OCI-LY7 (cell line): Measurements from ENCODE around the gene COPS6. TPM values are rescaled to one million over a fixed set of nuclear protein-coding genes. Genes with fewer than 3 reads are reported as not detected.

Source experiments
- BruUV-seq: library from RNA; stranded (reverse); fragments of 400-500 nt; replicated peaks from 2 replicates; lab custom pipeline; 2021; lab: Mats Ljungman, UMichigan
- CTCF ChIA-PET: fragments of 300-600 bp; sonication (Branson Sonifier 250); formaldehyde crosslinking; loops from one replicate; lab custom pipeline; 2022; ENCODE audit warnings: antibody characterized with exemption; ENCODE audit not compliant: unreplicated experiment; lab: Charles Lee
- POLR2A ChIA-PET: fragments of 300-600 bp; sonication (Branson Sonifier 250); formaldehyde crosslinking; loops from one replicate; lab custom pipeline; 2022; ENCODE audit warnings: antibody characterized with exemption; lab: Charles Lee
- DNase-seq: peaks from one replicate; pipeline ENCODE4 v3.0.0-alpha.2; 2015; ENCODE audit warnings: low spot score
- H2AFZ ChIP-seq: fragments of 200-600 bp; sonication (generic), shearing (Covaris generic); 2 replicates; pipeline ENCODE4 v1.6.1; 2014; ENCODE audit warnings: mild to moderate bottlenecking, antibody characterized with exemption, low read length, moderate library complexity
- H3K27ac ChIP-seq: fragments of 200-600 bp; sonication (generic); 2 replicates; pipeline ENCODE4 v1.5.1; 2014; ENCODE audit warnings: mixed run types, low read depth, mild to moderate bottlenecking, moderate library complexity, low read length, inconsistent platforms; ENCODE audit not compliant: poor library complexity, severe bottlenecking
- H3K36me3 ChIP-seq: fragments of 200-600 bp; sonication (generic); 2 replicates; pipeline ENCODE4 v1.6.1; 2014; ENCODE audit warnings: mild to moderate bottlenecking, antibody characterized with exemption, low read length, moderate library complexity, mixed read lengths; ENCODE audit not compliant: insufficient read depth
- H3K4me1 ChIP-seq: fragments of 200-600 bp; sonication (generic); 2 replicates; pipeline ENCODE4 v1.5.1; 2014; ENCODE audit warnings: mild to moderate bottlenecking, low read length; ENCODE audit not compliant: insufficient read depth, poor library complexity, severe bottlenecking
- H3K4me2 ChIP-seq: fragments of 200-600 bp; sonication (generic); 2 replicates; pipeline ENCODE4 v1.6.1; 2014; ENCODE audit warnings: mild to moderate bottlenecking, low read length
- H3K4me3 ChIP-seq: fragments of 200-600 bp; sonication (generic); 2 replicates; pipeline ENCODE4 v1.5.1; 2014; ENCODE audit warnings: mild to moderate bottlenecking, low read depth, low read length; ENCODE audit not compliant: poor library complexity, severe bottlenecking
- H3K79me2 ChIP-seq: fragments of 200-600 bp; sonication (generic); 2 replicates; pipeline ENCODE4 v1.6.1; 2016; ENCODE audit warnings: low read depth, mild to moderate bottlenecking, low read length, moderate library complexity, mixed read lengths; ENCODE audit not compliant: insufficient read depth
- H3K9me2 ChIP-seq: fragments of 200-600 bp; sonication (generic); 2 replicates; pipeline ENCODE4 v1.6.1; 2016; ENCODE audit warnings: mild to moderate bottlenecking, low read length, mixed read lengths; ENCODE audit not compliant: insufficient read depth
- H3K9me3 ChIP-seq: fragments of 200-600 bp; sonication (generic); 2 replicates; pipeline ENCODE4 v1.6.1; 2014; ENCODE audit warnings: mild to moderate bottlenecking, mixed run types, low read length, mixed read lengths
- H4K20me1 ChIP-seq: fragments of 200-600 bp; sonication (generic); 2 replicates; pipeline ENCODE4 v1.6.1; 2014; ENCODE audit warnings: mild to moderate bottlenecking, antibody characterized with exemption, low read length, moderate library complexity, mixed read lengths; ENCODE audit not compliant: insufficient read depth
- EZH2phosphoT487 ChIP-seq: fragments of 200-600 bp; sonication (generic); IDR thresholded peaks from 2 replicates; pipeline ENCODE4 v1.6.1; 2018; ENCODE audit warnings: low read depth, borderline replicate concordance, mild to moderate bottlenecking, mixed run types, antibody characterized with exemption, low read length, moderate library complexity, mixed read lengths
- intact Hi-C: fragments of 100-400 bp; cut with micrococcal nuclease; formaldehyde crosslinking; loops from one replicate; pipeline ENCODE4 v1.10.0; 2022; ENCODE audit not compliant: unreplicated experiment
- total RNA-seq, 2 experiments: library from RNA; depleted of rRNA in 1 of 2; stranded (reverse); fragments of >200 nt in 1 of 2; shearing (Covaris generic) in 1 of 2; gene quantifications; 2 replicates each; pipeline ENCODE4 v1.2.3, GENCODE V29; 2014 to 2022
- TF ChIP-seq, protein P1 (sequence below): fragments of 200-600 bp; sonication (generic); conservative IDR thresholded peaks from 2 replicates; pipeline ENCODE4 v1.5.1; 2014; ENCODE audit warnings: mild to moderate bottlenecking, antibody characterized with exemption, low read length, moderate library complexity, mixed read lengths

The COPS6 gene
- total RNA-seq, 2 experiments from 2014 or later: 57.6 to 96.0 TPM

DNA sequence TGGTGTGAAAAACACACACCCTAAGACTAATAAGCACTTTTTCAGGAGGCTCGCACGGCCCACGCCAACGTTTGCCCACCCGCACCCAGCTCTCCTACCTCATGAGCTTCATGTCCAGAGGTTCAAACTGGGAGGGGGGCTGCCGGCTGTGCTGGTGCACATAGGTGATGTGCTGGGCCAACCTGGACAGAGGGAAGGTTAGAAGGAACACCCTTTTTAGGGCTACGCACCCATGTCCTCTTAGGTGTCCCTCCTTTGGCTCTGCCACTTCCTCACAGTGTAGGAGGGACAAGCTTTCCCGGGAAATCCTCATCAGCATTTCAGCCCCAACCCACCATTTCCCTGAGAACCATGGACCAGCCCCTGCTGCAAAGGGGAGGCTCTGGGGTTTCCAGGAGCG lies 6.5 kb downstream of the COPS6 start:
- peaks cover 36% of the 10 kb centered on the region for H4K20me1 ChIP-seq
- peaks cover 17% of the 10 kb centered on the region for H3K4me1 ChIP-seq
- no peak for DNase-seq
- POLR2A ChIA-PET: interaction anchor here (0.5 to 0.6 kb wide), 3 partner anchors 12 to 298 kb away, joined by 3 to 5 read pairs (median 4); no protein-coding TSS in a partner anchor
- H3K79me2 ChIP-seq: peaks cover 38% of the 10 kb centered on the region
- BruUV-seq: no TSS peak
- CTCF ChIA-PET: no interaction called here
- no peak overlapping the region for H2AFZ ChIP-seq
- H3K36me3 ChIP-seq: peaks cover 100% of the 10 kb centered on the region
- no peaks in the 10 kb centered on the region for H3K9me3 ChIP-seq
- intact Hi-C loops: no loop called here
- no peak overlapping the region for H3K4me2 ChIP-seq
- H3K9me2 ChIP-seq: no peaks in the 10 kb centered on the region
- H3K4me3 ChIP-seq: no peak overlapping the region
- no peak overlapping the region for H3K27ac ChIP-seq
- no peak for TF ChIP-seq EZH2phosphoT487
- TF ChIP-seq, protein P1, sequence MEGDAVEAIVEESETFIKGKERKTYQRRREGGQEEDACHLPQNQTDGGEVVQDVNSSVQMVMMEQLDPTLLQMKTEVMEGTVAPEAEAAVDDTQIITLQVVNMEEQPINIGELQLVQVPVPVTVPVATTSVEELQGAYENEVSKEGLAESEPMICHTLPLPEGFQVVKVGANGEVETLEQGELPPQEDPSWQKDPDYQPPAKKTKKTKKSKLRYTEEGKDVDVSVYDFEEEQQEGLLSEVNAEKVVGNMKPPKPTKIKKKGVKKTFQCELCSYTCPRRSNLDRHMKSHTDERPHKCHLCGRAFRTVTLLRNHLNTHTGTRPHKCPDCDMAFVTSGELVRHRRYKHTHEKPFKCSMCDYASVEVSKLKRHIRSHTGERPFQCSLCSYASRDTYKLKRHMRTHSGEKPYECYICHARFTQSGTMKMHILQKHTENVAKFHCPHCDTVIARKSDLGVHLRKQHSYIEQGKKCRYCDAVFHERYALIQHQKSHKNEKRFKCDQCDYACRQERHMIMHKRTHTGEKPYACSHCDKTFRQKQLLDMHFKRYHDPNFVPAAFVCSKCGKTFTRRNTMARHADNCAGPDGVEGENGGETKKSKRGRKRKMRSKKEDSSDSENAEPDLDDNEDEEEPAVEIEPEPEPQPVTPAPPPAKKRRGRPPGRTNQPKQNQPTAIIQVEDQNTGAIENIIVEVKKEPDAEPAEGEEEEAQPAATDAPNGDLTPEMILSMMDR: no peak

DNA sequence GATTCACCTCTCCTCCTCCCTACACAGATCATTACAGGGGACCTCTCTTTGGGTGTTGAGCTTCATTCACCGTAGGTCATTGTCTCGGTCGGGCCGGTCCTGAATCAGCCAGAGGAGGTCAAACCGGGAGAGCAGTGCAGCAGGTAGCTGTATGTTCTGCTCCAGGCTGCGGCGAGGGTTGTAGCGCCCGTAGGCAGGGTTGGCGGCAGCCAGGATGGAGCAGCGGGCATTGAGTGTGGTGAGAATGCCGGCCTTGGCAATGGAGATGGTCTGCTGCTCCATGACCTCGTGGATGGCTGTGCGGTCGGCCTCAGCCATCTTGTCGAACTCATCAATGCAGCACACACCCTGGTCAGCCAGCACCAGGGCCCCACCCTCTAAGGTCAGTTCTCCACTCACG lies 6.9 kb downstream of the COPS6 start:
- no peak overlapping the region for H3K27ac ChIP-seq
- no peak overlapping the region for H3K4me3 ChIP-seq
- POLR2A ChIA-PET: interaction anchor here (0.5 to 0.6 kb wide), 2 partner anchors 12 to 36 kb away, joined by 4 to 5 read pairs; no protein-coding TSS in a partner anchor
- H3K79me2 ChIP-seq: peaks cover 42% of the 10 kb centered on the region
- no peak overlapping the region for H2AFZ ChIP-seq
- no peak overlapping the region for H3K4me2 ChIP-seq
- no peaks in the 10 kb centered on the region for H3K9me3 ChIP-seq
- H4K20me1 ChIP-seq: peaks cover 38% of the 10 kb centered on the region
- DNase-seq: no peak
- intact Hi-C loops: no loop called here
- TF ChIP-seq, protein P1: no peak
- TF ChIP-seq EZH2phosphoT487: no peak
- BruUV-seq: no TSS peak
- peaks cover 98% of the 10 kb centered on the region for H3K36me3 ChIP-seq
- H3K4me1 ChIP-seq: peaks cover 13% of the 10 kb centered on the region
- no peaks in the 10 kb centered on the region for H3K9me2 ChIP-seq
- CTCF ChIA-PET: no interaction called here

DNA sequence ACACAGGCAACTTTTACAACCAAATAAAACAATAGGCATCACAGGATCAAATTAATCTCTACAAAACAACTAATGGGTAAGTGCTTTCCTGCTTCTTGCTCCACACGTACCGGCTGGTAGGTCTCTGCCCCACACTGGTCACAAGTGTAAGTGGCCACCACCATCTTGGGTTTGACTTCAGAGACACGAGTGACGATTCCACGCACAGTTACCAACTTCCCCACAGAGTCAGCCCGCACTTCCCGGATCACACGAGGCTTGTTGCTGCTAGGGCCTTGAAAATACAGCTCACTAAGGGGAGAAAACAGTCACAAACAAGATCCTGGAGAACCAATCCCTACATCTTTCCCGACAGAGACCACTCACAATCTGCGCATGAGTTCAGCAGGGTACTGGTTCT lies 10.1 kb downstream of the COPS6 start:
- Histone ChIP-seq H3K9me2 (no peaks in the 10 kb centered on the region), H4K20me1 (peaks cover 38% of the 10 kb centered on the region), H3K79me2 (peaks cover 56% of the 10 kb centered on the region), H3K36me3 (peaks cover 70% of the 10 kb centered on the region), H3K9me3 (no peaks in the 10 kb centered on the region), H2AFZ (no peak overlapping the region), H3K4me1 (peaks cover 25% of the 10 kb centered on the region), H3K27ac (no peak overlapping the region), H3K4me2 (no peak overlapping the region), H3K4me3 (no peak overlapping the region)
- no peak for DNase-seq
- ChIA-PET POLR2A (interaction anchor here (0.7 kb wide), 1 partner anchor 712 kb away, joined by 3 read pairs; no protein-coding TSS in a partner anchor), CTCF (no interaction called here)
- BruUV-seq: no TSS peak
- intact Hi-C loops: no loop called here
- no peak for TF ChIP-seq EZH2phosphoT487
- TF ChIP-seq, protein P1: no peak
